ENCODE data around the gene SERGEF.

Gene SERGEF

DNA sequence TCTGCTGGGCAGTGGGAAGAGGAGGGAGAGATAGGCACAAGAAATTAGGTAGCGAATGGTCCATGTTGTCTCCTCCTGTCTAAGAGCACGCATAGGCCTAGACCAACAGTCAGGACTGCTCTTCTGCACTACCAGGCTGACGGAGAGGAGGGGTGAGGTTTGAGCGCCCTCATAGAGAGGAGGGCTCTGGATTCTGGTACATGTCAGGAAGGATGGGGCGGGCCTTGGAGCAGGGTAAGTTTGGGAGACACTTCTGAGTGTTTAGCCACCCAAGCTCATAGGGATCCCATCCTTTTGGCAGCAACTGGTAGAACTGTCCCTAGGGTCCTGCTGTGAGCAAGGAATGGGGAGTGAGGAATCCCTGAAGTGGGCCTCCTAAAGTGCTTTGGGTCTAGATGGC lies 217.9 kb downstream of the SERGEF start:
- Histone ChIP-seq H3K27me3 (ENCODE audit: insufficient read depth, low read depth, severe bottlenecking) (no peaks in the 10 kb centered on the region), H3K4me3 (ENCODE audit: low read depth, low read length) (no peak overlapping the region), H3K27ac (no peak overlapping the region), H3K36me3 (no peaks in the 10 kb centered on the region; the same call in 1 of the 2 replicates), H3K9me3 (ENCODE audit: severe bottlenecking) (no peaks in the 10 kb centered on the region)
- no peak for DNase-seq
- TF ChIP-seq, protein P1, sequence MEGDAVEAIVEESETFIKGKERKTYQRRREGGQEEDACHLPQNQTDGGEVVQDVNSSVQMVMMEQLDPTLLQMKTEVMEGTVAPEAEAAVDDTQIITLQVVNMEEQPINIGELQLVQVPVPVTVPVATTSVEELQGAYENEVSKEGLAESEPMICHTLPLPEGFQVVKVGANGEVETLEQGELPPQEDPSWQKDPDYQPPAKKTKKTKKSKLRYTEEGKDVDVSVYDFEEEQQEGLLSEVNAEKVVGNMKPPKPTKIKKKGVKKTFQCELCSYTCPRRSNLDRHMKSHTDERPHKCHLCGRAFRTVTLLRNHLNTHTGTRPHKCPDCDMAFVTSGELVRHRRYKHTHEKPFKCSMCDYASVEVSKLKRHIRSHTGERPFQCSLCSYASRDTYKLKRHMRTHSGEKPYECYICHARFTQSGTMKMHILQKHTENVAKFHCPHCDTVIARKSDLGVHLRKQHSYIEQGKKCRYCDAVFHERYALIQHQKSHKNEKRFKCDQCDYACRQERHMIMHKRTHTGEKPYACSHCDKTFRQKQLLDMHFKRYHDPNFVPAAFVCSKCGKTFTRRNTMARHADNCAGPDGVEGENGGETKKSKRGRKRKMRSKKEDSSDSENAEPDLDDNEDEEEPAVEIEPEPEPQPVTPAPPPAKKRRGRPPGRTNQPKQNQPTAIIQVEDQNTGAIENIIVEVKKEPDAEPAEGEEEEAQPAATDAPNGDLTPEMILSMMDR (IDR thresholded peaks at IDR 0.05; ENCODE audit: low read depth, low read length), result no peak

DNA sequence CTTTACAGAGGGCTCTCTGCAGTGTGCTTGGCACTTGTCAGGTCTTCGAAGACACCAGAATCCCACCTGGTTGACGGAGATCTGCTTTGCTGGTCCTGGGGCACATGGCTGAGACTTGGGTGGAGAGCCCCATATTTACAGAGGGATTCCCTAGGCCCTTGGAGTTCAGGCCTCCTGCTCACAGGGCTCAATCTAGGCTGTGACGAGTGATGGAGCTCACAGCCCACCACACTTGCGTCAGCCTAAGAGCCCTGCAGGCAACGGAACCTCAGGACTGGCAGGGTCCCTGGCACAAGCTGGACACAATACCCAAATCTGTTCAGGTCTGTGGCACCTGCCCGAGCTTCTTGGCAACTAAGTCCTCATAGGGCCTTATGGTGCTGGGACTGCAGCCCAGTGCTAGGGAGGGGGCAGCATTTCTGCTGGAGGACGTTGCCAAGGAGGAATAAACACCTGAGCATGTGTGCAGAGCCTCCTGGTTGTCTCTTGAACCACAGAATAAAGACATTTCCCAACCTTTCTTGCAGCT lies 219.1 kb downstream of the SERGEF start:
- TF ChIP-seq, protein P1 (IDR thresholded peaks at IDR 0.05; ENCODE audit: low read depth, low read length), result no peak
- Histone ChIP-seq H3K27me3 (ENCODE audit: insufficient read depth, low read depth, severe bottlenecking) (no peaks in the 10 kb centered on the region), H3K27ac (no peak overlapping the region), H3K4me3 (ENCODE audit: low read depth, low read length) (no peak overlapping the region), H3K36me3 (no peaks in the 10 kb centered on the region), H3K9me3 (ENCODE audit: severe bottlenecking) (no peaks in the 10 kb centered on the region)
- DNase-seq, result no peak

DNA sequence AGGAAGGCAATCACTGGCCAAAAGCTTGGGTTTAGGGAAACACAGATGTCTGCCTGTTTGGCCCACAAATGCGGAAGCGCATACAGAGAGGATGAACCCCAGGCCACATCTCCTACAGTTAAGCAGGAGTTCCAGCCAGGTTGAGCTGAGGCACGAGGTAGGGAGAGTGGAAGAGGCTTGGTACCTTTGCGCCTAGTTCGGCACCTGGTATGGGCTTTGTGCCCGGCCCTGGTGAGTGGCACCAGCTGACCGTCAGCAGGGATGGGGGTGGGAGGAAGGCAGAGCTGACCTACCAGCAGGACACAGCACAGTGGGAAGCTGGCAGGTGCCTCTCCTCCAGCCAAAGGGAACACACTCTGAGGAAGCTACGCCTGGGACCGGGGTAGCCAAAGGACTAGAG lies 220.7 kb downstream of the SERGEF start:
- TF ChIP-seq, protein P1 (IDR thresholded peaks at IDR 0.05; ENCODE audit: low read depth, low read length), result no peak
- Histone ChIP-seq H3K27me3 (ENCODE audit: insufficient read depth, low read depth, severe bottlenecking) (no peaks in the 10 kb centered on the region), H3K36me3 (no peaks in the 10 kb centered on the region), H3K9me3 (ENCODE audit: severe bottlenecking) (no peaks in the 10 kb centered on the region), H3K4me3 (ENCODE audit: low read depth, low read length) (no peak overlapping the region), H3K27ac (no peak overlapping the region)
- DNase-seq, result no peak

DNA sequence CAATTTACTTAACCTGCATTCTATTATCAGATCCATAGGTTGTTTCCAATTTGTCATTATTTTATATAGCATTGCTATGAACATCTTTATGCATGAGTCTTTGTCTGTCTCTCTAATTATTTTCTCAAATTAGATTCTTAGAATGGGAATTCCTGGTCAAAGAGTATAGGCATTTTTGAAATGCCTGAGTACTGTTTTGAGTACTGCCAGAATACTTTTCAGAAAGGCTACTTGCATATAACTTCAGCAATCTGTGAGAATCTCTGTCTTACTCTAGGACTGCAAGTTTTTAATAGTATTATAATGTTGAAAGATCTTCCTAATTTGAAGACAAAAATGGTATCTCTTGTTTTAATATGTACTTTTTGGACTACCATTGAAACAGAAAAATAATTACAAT lies 221.7 kb downstream of the SERGEF start:
- H3K9me3 ChIP-seq (ENCODE audit: severe bottlenecking), result no peaks in the 10 kb centered on the region
- no peaks in the 10 kb centered on the region for H3K27me3 ChIP-seq (ENCODE audit: insufficient read depth, low read depth, severe bottlenecking)
- no peak overlapping the region for H3K4me3 ChIP-seq (ENCODE audit: low read depth, low read length)
- TF ChIP-seq, protein P1 (IDR thresholded peaks at IDR 0.05; ENCODE audit: low read depth, low read length), result no peak
- H3K36me3 ChIP-seq, result no peaks in the 10 kb centered on the region
- DNase-seq, result no peak
- H3K27ac ChIP-seq, result no peak overlapping the region

DNA sequence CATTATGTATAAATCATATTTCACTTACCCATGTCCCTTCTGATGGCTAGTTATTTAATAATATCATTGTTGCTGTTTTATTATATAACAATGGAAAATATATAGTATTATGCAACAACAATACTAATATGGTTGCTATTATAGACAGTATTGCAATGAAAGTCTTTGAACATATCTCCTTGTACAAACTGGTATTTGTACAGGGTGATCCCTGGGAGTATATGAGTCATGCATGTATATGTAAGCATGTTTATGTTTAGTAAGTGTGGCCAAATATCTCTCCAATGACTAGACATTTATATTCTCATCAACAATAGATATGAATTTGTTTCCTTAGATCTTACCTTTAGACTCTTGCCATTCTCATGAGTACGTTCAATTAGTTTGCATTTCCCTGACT lies 222.4 kb downstream of the SERGEF start:
- no peak overlapping the region for H3K27ac ChIP-seq
- H3K27me3 ChIP-seq (ENCODE audit: insufficient read depth, low read depth, severe bottlenecking), result no peaks in the 10 kb centered on the region
- H3K4me3 ChIP-seq (ENCODE audit: low read depth, low read length), result no peak overlapping the region
- peaks cover 3% of the 10 kb centered on the region; the same call in 1 of the 2 replicates for H3K36me3 ChIP-seq
- H3K9me3 ChIP-seq (ENCODE audit: severe bottlenecking), result no peaks in the 10 kb centered on the region
- TF ChIP-seq, protein P1 (IDR thresholded peaks at IDR 0.05; ENCODE audit: low read depth, low read length), result no peak
- DNase-seq, result no peak

DNA sequence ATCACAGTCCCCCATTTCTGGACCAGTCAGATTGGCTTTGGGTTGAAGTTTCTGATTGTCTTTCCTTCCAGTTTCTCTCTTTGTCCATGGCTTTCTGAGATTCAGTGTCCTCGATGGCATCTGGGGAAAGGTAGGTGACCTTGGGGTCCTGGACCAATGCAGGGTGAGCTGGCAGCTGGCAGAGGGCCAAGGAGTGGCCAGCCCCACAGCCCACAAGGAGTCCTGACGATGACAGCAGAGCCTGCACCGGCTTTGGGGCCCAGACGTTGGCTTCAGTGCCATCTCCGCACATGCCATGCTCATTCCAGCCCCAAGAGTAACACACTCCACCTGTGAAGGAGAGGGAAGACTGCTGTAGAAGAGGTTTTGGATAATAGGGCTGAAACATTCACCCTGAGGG lies 224.8 kb downstream of the SERGEF start:
- H3K27ac ChIP-seq, result no peak overlapping the region
- no peak overlapping the region for H3K4me3 ChIP-seq (ENCODE audit: low read depth, low read length)
- H3K36me3 ChIP-seq, result peaks cover 3% of the 10 kb centered on the region; the same call in 1 of the 2 replicates
- no peaks in the 10 kb centered on the region for H3K27me3 ChIP-seq (ENCODE audit: insufficient read depth, low read depth, severe bottlenecking)
- TF ChIP-seq, protein P1 (IDR thresholded peaks at IDR 0.05; ENCODE audit: low read depth, low read length), result no peak
- no peak for DNase-seq
- H3K9me3 ChIP-seq (ENCODE audit: severe bottlenecking), result no peaks in the 10 kb centered on the region

All from WERI-Rb-1 (cell line).